ENCODE data around the gene BBOF1.
"Not testable (repeated sequence)": the region's sequence is repeated elsewhere in the genome, so short reads cannot be mapped to it uniquely, and the experiment has no call there.

The BBOF1 gene

DNA sequence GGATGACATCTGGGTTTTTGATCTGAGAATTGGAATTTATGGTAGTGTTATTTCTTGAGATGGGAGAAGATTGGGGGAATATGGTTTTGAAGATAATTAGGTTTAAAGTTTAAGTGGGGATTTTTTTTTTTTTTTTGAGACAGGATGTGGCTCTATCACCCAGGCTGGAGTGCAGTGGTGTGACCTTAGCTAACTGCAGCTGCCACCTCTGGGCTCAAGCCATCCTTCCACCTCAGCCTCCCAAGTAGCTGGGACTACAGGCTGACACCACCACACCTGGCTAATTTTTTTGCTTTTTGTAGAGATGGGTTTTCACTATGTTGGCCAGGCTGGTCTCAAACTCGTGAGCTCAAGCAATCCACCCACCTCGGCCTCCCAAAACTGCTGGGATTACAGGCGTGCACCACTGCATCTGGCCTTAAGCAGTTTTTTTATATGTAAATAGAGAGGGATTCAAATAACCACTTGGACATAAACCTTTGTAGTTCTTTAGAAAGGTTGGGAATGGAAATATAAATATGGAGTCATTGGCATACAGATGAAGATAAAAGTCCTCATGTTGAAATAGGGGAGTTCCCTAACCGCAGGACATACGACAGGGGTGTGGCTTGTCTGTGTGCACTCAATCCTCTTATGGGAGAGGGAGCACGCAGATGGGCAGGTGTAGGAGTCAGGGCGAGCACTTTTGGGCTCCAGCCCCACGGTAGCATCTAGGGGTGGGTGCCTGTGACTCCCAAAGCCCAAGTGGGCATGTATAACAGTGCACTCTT, 70.3 kb downstream of the BBOF1 start:
- DNase-seq (ENCODE audit: low read depth, low spot score): no peak

DNA sequence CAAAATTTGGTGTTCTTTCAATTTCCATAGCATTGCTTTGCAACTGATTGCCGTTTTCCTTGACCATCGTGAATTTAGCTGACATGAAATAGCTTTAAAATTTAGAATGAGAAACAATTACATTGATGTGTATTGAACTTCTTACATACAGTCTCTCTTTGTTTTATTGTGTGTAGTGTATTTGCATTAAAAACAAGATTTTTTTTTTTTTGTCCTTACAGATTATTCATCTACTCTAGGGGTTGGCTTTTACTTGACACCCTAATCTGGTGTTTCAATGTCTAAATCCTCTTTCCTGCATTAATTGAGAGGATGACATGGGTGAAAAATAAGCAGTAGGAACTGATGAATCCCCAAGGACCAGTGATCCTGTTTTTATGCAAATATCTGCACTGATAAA, 86.2 kb downstream of the BBOF1 start:
- DNase-seq (ENCODE audit: low read depth, low spot score): no peak

GRCh38 chr14:74109369-74109768, 90.2 kb downstream of the BBOF1 start:
- DNase-seq (ENCODE audit: low read depth, low spot score): no peak

- DNase-seq (ENCODE audit: low read depth, low spot score): not testable (repeated sequence)
These were observed 92.5 kb downstream of the BBOF1 start for GRCh38 chr14:74111395-74112216.
